Stimulated activated CD4-positive, alpha-beta T cell treated with anti-CD3 and anti-CD28 coated beads, TNF-alpha, amount 100 ng/mL, for 24 hours (primary cell): Measurements from ENCODE around the gene FUT3.

Experiments used
- DNase-seq, 3 experiments: peaks; one replicate each; pipeline ENCODE4 v3.0.0-alpha.2; 2020; ENCODE audit warnings: low read depth in 3 of 3

FUT3 gene

GRCh38 chr19:5803441-5803751 lies 47.9 kb downstream of the FUT3 start:
- DNase-seq: no peak

- peak in 1 of 3 experiments; percentile 25 for DNase-seq
Observed at GRCh38 chr19:5801796-5802619, 49.2 kb downstream of the FUT3 start.

GRCh38 chr19:5800361-5801270 lies 50.6 kb downstream of the FUT3 start:
- no peak for DNase-seq

- no peak for DNase-seq
Observed at GRCh38 chr19:5799247-5800241, 51.7 kb downstream of the FUT3 start.

- no peak for DNase-seq
Observed at GRCh38 chr19:5798244-5798643, 53.0 kb downstream of the FUT3 start.

- DNase-seq: no peak
Observed at GRCh38 chr19:5795382-5795919, 55.8 kb downstream of the FUT3 start.

GRCh38 chr19:5793188-5793587 lies 58.1 kb downstream of the FUT3 start:
- DNase-seq: no peak
